HepG2 (cell line): Measurements from ENCODE around the gene RGS13. TPM values are rescaled to one million over a fixed set of nuclear protein-coding genes. Genes with fewer than 3 reads are reported as not detected.

Source experiments
- AHDC1 ChIP-seq: sonication (generic); formaldehyde crosslinking; IDR thresholded peaks from 2 replicates; pipeline ENCODE4 v1.5.1; 2020; ENCODE audit warnings: mild to moderate bottlenecking, missing genetic modification reagents, borderline replicate concordance
- KDM2A ChIP-seq: sonication (generic); formaldehyde crosslinking; IDR thresholded peaks from 2 replicates; pipeline ENCODE4 v1.4.0; 2020; ENCODE audit warnings: low read depth, missing genetic modification reagents, borderline replicate concordance
- NFATC3 ChIP-seq: sonication (generic); formaldehyde crosslinking; IDR thresholded peaks from 2 replicates; pipeline ENCODE4 v1.5.1; 2020; ENCODE audit warnings: mild to moderate bottlenecking, missing genetic modification reagents
- NFYC ChIP-seq: IDR thresholded peaks from 2 replicates; pipeline ENCODE4 v1.6.1; 2016; ENCODE audit warnings: missing genetic modification reagents, missing compliant biosample characterization
- STAG1 ChIP-seq: sonication (generic); formaldehyde crosslinking; IDR thresholded peaks from 2 replicates; pipeline ENCODE4 v1.4.0; 2020; ENCODE audit warnings: missing genetic modification reagents
- ZKSCAN1 ChIP-seq: fragments of 150-350 bp; IDR thresholded peaks from 2 replicates; pipeline ENCODE4 v1.6.1; 2014; ENCODE audit warnings: low read length
- ZNF160 ChIP-seq: sonication (generic); formaldehyde crosslinking; IDR thresholded peaks from 2 replicates; pipeline ENCODE4 v1.8.0; 2022; ENCODE audit warnings: mild to moderate bottlenecking, inconsistent platforms, missing genetic modification reagents
- ZNF350 ChIP-seq: sonication (generic); formaldehyde crosslinking; IDR thresholded peaks from 2 replicates; pipeline ENCODE4 v1.4.0; 2020; ENCODE audit warnings: mild to moderate bottlenecking, low read depth, missing genetic modification reagents, borderline replicate concordance
- ZNF552 ChIP-seq: sonication (generic); formaldehyde crosslinking; IDR thresholded peaks from 2 replicates; pipeline ENCODE4 v1.9.0; 2022; ENCODE audit warnings: missing genetic modification reagents, mild to moderate bottlenecking, borderline replicate concordance
- ZNF609 ChIP-seq: sonication (generic); formaldehyde crosslinking; IDR thresholded peaks from 2 replicates; pipeline ENCODE4 v1.4.0; 2020; ENCODE audit warnings: mild to moderate bottlenecking, missing genetic modification reagents, borderline replicate concordance
- ZNF615 ChIP-seq: sonication (generic); formaldehyde crosslinking; IDR thresholded peaks from 2 replicates; pipeline ENCODE4 v1.5.0; 2020; ENCODE audit warnings: mild to moderate bottlenecking, missing genetic modification reagents, borderline replicate concordance
- ZNF619 ChIP-seq: sonication (generic); formaldehyde crosslinking; IDR thresholded peaks from 2 replicates; pipeline ENCODE4 v1.4.0; 2020; ENCODE audit warnings: mild to moderate bottlenecking, missing genetic modification reagents
- ZNF687 ChIP-seq: sonication (generic); formaldehyde crosslinking; IDR thresholded peaks from 2 replicates; pipeline ENCODE4 v1.5.1; 2020; ENCODE audit warnings: mild to moderate bottlenecking, missing genetic modification reagents, moderate library complexity
- polyA plus RNA-seq, 8 experiments: library from polyadenylated mRNA; depleted of rRNA in 3 of 8; stranded (reverse) in 7 of 8; unstranded in 1 of 8; fragments of >200 nt; fragmentation: Illumina TruSeq in 4 of 8; extraction: Trizol in 4 of 8; gene quantifications; 2 replicates each; pipeline versions ENCODE4 v1.2.1 to v1.2.3, GENCODE V29; 2011 to 2016; ENCODE audit warnings: low read depth in 4 of 8, missing spikeins in 1 of 8, mixed read lengths in 1 of 8; ENCODE audit not compliant: insufficient read depth in 1 of 8
- total RNA-seq, 5 experiments: library from RNA; depleted of rRNA; stranded (reverse); fragments of >200 nt; fragmentation: Illumina TruSeq; extraction: Trizol; gene quantifications; 2 replicates each; pipeline ENCODE4 v1.2.3, GENCODE V29; 2016; ENCODE audit warnings: low read depth in 1 of 5

Gene RGS13
- total and polyA plus RNA-seq, 2 of the 13 experiments (the other 11 are each of a cell fraction or from before 2014, with no cell fraction given), result not detected

GRCh38 chr1:192668409-192668983 is 32.5 kb downstream of the RGS13 start (continued):
- TF ChIP-seq ZNF609 (CRISPR knock-in tag) (no peak), STAG1 (CRISPR knock-in tag) (peak; percentile 12; the same call in 1 of the 2 replicates), ZKSCAN1 (no peak), ZNF687 (peak; percentile 40; the same call in 1 of the 2 replicates), AHDC1 (CRISPR knock-in tag) (no peak), ZNF619 (CRISPR knock-in tag) (no peak), ZNF615 (CRISPR knock-in tag) (no peak), KDM2A (no peak), NFATC3 (CRISPR knock-in tag) (no peak), ZNF160 (CRISPR knock-in tag) (no peak), ZNF552 (CRISPR knock-in tag) (no peak), ZNF350 (CRISPR knock-in tag) (peak; percentile 45; the same call in 1 of the 2 replicates), NFYC (CRISPR knock-in tag) (no peak)
